ENCODE measurements around the gene OR3A2.
"Not testable (repeated sequence)": the region's sequence is repeated elsewhere in the genome, so short reads cannot be mapped to it uniquely, and the experiment has no call there.

OR3A2 gene
- long read RNA-seq, donor 1, result 0 reads
- long read RNA-seq, donor 2, result 0 reads
- long read RNA-seq, donor 3, result 0 reads
- long read RNA-seq, donor 4, result 0 reads
- long read RNA-seq, donor 5, result 0 reads
- long read RNA-seq, donor 6, result 0 reads
- long read RNA-seq, donor 7, result 0 reads
- long read RNA-seq, donor 8, result 0 reads

- peak; percentile 12 for DNase-seq
Measured at GRCh38 chr17:3385869-3386816, at the start of gene OR3A2. OR3A2 (minus strand) TSS chr17:3386308.

- no peak for DNase-seq
Measured at GRCh38 chr17:3433741-3434140, 47.6 kb upstream of the OR3A2 start, which contains the start of gene OR1E2. OR1E2 (minus strand) TSS chr17:3433841; CDS start chr17:3433841, 0 bp downstream.

GRCh38 chr17:3433215-3433614, 47.1 kb upstream of the OR3A2 start:
- not testable (repeated sequence) for DNase-seq

- DNase-seq, result no peak
Measured at GRCh38 chr17:3418222-3418621, 32.1 kb upstream of the OR3A2 start.

GRCh38 chr17:3415610-3416009, 29.5 kb upstream of the OR3A2 start:
- DNase-seq, result no peak

- DNase-seq, result not testable (repeated sequence)
Measured at GRCh38 chr17:3412216-3412615, 26.1 kb upstream of the OR3A2 start.

- DNase-seq, result no peak
Measured at GRCh38 chr17:3411070-3411469, 25.0 kb upstream of the OR3A2 start, which contains the start of gene OR3A3. OR3A3 (plus strand) TSS chr17:3411370.

GRCh38 chr17:3403856-3404255, 17.7 kb upstream of the OR3A2 start:
- DNase-seq, result not testable (repeated sequence)

- no peak for DNase-seq
Measured at GRCh38 chr17:3401786-3402185, 15.7 kb upstream of the OR3A2 start.

- DNase-seq, result no peak
Measured at GRCh38 chr17:3400055-3400454, 13.9 kb upstream of the OR3A2 start.

GRCh38 chr17:3398310-3398709, 12.2 kb upstream of the OR3A2 start, which contains the start of gene OR1E1:
OR1E1 (minus strand) TSS chr17:3398410; CDS start chr17:3398410, 0 bp downstream.
- DNase-seq, result no peak

GRCh38 chr17:3397801-3398200, 11.7 kb upstream of the OR3A2 start:
- DNase-seq, result not testable (repeated sequence)

GRCh38 chr17:3389791-3390190, 3.7 kb upstream of the OR3A2 start:
- no peak for DNase-seq

GRCh38 chr17:3381957-3382356, 4.2 kb downstream of the OR3A2 start:
- DNase-seq, result no peak

GRCh38 chr17:3378321-3378720, 7.8 kb downstream of the OR3A2 start:
- no peak for DNase-seq

GRCh38 chr17:3371167-3371566, 14.9 kb downstream of the OR3A2 start:
- not testable (repeated sequence) for DNase-seq

GRCh38 chr17:3342782-3343181, 43.3 kb downstream of the OR3A2 start:
- DNase-seq, result not testable (repeated sequence)

- DNase-seq, result no peak
Measured at GRCh38 chr17:3335876-3336275, 50.2 kb downstream of the OR3A2 start.

GRCh38 chr17:3318336-3318735, 67.8 kb downstream of the OR3A2 start:
- DNase-seq, result no peak

GRCh38 chr17:3316836-3317235, 69.3 kb downstream of the OR3A2 start:
- DNase-seq, result no peak

- no peak for DNase-seq
Measured at GRCh38 chr17:3308603-3309002, 77.5 kb downstream of the OR3A2 start.

GRCh38 chr17:3298260-3298659, 87.8 kb downstream of the OR3A2 start, which contains the start of gene OR3A1:
OR3A1 (minus strand) TSS chr17:3298360; CDS start chr17:3292582, 5,778 bp downstream.
- DNase-seq, result no peak

- no peak for DNase-seq
Measured at GRCh38 chr17:3295632-3296031, 90.5 kb downstream of the OR3A2 start.
